Measurements from ENCODE around the gene MORN5.

DNA sequence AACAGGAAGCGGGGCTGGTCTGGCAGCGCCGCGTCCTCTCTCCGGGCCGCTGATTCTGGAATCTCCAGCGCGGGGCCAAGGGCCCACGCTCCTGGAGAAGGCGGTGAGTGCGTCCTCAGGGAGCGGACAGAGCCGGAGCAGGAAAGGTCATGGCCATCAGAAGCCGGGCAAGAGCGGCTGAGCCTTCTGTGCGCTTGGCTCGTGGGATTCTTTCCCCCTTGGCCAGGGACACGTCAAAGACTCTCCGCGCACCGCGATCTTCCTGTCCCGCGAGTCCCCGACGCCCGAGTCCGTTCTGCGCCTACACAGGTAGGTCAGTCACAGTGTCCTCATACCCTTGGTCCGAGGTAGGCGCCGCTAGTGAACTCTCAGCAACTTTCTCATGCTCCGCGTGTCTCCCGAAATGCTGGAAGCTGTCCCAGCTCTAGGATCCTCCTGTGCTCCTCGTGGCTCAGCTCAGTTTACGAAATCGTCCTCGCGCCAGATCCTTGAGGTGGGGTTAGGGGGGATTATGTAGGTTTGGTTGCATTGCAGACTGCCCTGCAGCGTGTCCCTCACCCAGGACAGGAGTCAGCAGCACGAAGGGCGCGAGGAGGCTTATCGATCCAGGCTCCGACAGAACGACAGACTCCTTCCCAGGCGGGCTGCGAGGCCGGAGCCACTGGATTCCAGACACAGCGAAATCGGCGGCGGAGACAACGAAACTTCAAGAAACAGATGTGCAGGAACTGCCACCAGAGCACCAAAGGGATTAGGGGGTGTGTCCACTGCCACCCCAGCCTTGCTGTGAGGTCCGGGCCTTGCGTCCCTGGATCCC, 60.4 kb downstream of the MORN5 start:
- TF ChIP-seq POLR2A (IDR thresholded peaks at IDR 0.05; ENCODE audit: low read length), result no peak
- TF ChIP-seq GATA1 (IDR thresholded peaks at IDR 0.05; ENCODE audit: low read depth, low read length), result no peak
